Large intestine (tissue), 3 donors: Measurements from ENCODE around the gene KRT6C. TPM values are rescaled to one million over a fixed set of nuclear protein-coding genes. Genes with fewer than 3 reads are reported as not detected.
"Not testable (repeated sequence)": the region's sequence is repeated elsewhere in the genome, so short reads cannot be mapped to it uniquely, and the experiment has no call there.

Source experiments
- DNase-seq, 2 donors: peaks; one replicate each; pipeline versions ENCODE4 v3.0.0 to v3.0.0-alpha.2; 2013
- H3K27ac ChIP-seq: one replicate; pipeline ENCODE4 v1.5.1; 2013; ENCODE audit warnings: low read length
- H3K27me3 ChIP-seq: 2 replicates; pipeline ENCODE4 v1.6.1; 2013; ENCODE audit warnings: low read length; ENCODE audit not compliant: control insufficient read depth, insufficient read depth
- H3K36me3 ChIP-seq: 2 replicates; pipeline ENCODE4 v1.6.1; 2013; ENCODE audit warnings: low read length; ENCODE audit not compliant: control insufficient read depth, insufficient read depth
- H3K4me1 ChIP-seq: one replicate; pipeline ENCODE4 v1.6.1; 2013; ENCODE audit warnings: low read length; ENCODE audit not compliant: control insufficient read depth, insufficient read depth
- H3K4me3 ChIP-seq: one replicate; pipeline ENCODE4 v1.5.1; 2013; ENCODE audit warnings: low read length
- H3K9me3 ChIP-seq: one replicate; pipeline ENCODE4 v1.6.1; 2013; ENCODE audit warnings: mild to moderate bottlenecking, low read depth, low read length, moderate library complexity; ENCODE audit not compliant: control insufficient read depth
- WGBS: methylation state at CpG from one replicate; pipeline ENCODE4 v1.1.5; 2013; ENCODE audit warnings: low lambda C conversion rate; ENCODE audit not compliant: insufficient coverage; 5-methylcytosine and 5-hydroxymethylcytosine counted together
- polyA plus RNA-seq: library from polyadenylated mRNA; unstranded; fragments of 120-200 nt; gene quantifications from one replicate; pipeline ENCODE4 v1.2.1, GENCODE V29; 2013

Gene KRT6C
- polyA plus RNA-seq, 1 donor, result not detected

DNA sequence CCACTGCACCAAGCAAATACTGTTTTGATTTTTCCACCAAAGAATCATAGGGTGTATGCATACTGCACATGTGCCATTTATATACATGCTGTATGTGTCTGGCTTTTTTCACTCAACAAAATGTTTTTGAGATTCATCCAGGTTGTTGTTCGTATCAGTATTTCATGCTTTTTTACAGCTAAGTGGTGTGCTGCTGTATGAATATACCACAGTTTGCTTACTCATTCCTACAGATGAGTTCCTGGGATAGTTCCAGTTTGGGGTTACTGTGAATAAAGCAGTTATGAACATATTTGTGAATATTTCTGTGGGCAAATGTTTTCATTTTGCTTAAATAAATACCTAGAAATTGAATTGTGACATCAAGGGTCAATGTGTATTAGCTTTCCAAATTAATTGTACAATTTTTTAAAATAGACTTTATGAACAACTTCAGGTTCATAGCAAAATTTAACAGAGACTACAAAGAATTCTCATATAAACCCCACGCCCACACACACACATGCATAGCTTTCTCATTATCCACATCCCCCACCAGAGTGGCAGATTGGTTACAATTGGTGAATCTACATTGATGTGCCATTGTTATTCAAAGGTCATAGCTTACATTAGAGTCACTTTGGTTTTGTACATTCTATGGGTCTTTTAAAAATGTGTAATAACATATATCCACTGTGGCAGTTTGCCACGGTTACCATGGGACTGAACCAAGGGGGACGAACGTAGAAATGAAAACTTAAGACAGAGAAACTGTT lies 26.4 kb upstream of the KRT6C start:
- Histone ChIP-seq H3K9me3 (no peaks in the 10 kb centered on the region), H3K4me1 (no peaks in the 10 kb centered on the region), H3K36me3 (no peaks in the 10 kb centered on the region), H3K4me3 (no peak overlapping the region), H3K27ac (no peak overlapping the region), H3K27me3 (peaks cover 7% of the 10 kb centered on the region)
- no peak for DNase-seq
- 100% methylated on average over 1 of the region's 5 CpGs for WGBS

- no CpG with 5 or more reads among the region's 1 CpG for WGBS
- Histone ChIP-seq H3K27ac (no peak overlapping the region), H3K27me3 (peaks cover 11% of the 10 kb centered on the region), H3K36me3 (no peaks in the 10 kb centered on the region), H3K4me3 (no peak overlapping the region), H3K4me1 (no peaks in the 10 kb centered on the region), H3K9me3 (no peaks in the 10 kb centered on the region)
- no peak for DNase-seq
These were observed 25.3 kb upstream of the KRT6C start for GRCh38 chr12:52498946-52499345.

GRCh38 chr12:52497975-52498374 lies 24.4 kb upstream of the KRT6C start:
- H3K36me3 ChIP-seq, result no peaks in the 10 kb centered on the region
- WGBS, result no CpG with 5 or more reads among the region's 7 CpGs
- peaks cover 13% of the 10 kb centered on the region for H3K27me3 ChIP-seq
- no peak overlapping the region for H3K4me3 ChIP-seq
- H3K27ac ChIP-seq, result no peak overlapping the region
- H3K9me3 ChIP-seq, result no peaks in the 10 kb centered on the region
- no peaks in the 10 kb centered on the region for H3K4me1 ChIP-seq
- DNase-seq, result no peak

DNA sequence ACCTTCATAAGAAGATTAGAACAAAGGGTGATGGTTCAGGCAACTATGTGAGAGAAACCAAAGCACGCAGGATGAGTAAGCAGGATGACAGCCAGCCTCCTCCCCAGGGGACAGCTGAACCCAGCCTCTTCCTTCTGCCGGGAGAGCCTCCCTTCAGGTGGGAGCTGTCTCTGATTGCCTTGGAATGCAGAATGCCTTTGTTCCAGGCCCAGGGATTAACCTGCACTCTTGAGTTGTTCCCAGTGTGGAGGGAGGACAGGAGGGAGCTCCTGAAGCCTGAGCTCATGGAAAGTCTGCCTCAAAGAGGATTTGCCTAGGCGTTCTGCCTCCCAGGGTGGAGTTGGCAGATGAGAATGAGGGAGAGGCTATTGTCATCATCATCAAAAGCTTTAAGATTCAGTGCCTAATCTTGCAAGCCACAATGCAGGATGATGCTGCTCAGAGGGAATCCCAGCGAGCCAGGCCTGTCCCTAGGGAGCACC lies 23.0 kb upstream of the KRT6C start:
- no peak for DNase-seq
- WGBS, result no CpG with 5 or more reads among the region's 4 CpGs
- peaks cover 13% of the 10 kb centered on the region for H3K27me3 ChIP-seq
- no peak overlapping the region for H3K4me3 ChIP-seq
- no peak overlapping the region for H3K27ac ChIP-seq
- no peaks in the 10 kb centered on the region for H3K36me3 ChIP-seq
- no peaks in the 10 kb centered on the region for H3K9me3 ChIP-seq
- no peaks in the 10 kb centered on the region for H3K4me1 ChIP-seq

DNA sequence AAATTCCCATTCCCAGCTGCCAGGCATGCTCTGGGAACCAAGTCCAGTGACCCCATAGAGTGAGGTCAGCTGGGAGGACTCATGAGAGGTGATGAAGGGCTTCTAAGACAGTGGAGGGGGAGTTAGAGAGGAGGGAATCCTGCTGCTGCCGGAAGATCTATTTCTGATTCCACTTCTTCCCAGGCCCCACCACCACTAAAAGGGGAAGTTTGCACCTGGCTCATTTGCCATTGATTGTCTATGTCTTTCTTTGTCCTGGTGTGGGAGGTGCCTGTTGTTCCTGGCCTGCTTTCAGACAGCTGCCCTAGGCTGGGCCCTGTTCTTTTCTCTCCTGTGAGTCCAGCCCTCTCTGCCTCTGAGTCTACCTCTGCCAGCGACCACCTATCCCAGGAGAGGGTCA lies 22.4 kb upstream of the KRT6C start:
- no peaks in the 10 kb centered on the region for H3K9me3 ChIP-seq
- peaks cover 13% of the 10 kb centered on the region for H3K27me3 ChIP-seq
- H3K4me1 ChIP-seq, result no peaks in the 10 kb centered on the region
- no peak overlapping the region for H3K4me3 ChIP-seq
- no CpG with 5 or more reads among the region's 2 CpGs for WGBS
- DNase-seq, result no peak
- no peak overlapping the region for H3K27ac ChIP-seq
- H3K36me3 ChIP-seq, result no peaks in the 10 kb centered on the region

- H3K4me3 ChIP-seq, result no peak overlapping the region
- no CpG with 5 or more reads among the region's 3 CpGs for WGBS
- H3K4me1 ChIP-seq, result no peaks in the 10 kb centered on the region
- H3K27ac ChIP-seq, result no peak overlapping the region
- no peaks in the 10 kb centered on the region for H3K36me3 ChIP-seq
- H3K27me3 ChIP-seq, result peaks cover 13% of the 10 kb centered on the region
- no peaks in the 10 kb centered on the region for H3K9me3 ChIP-seq
- DNase-seq, result no peak
These were observed 21.8 kb upstream of the KRT6C start for GRCh38 chr12:52495389-52495788.

- no peaks in the 10 kb centered on the region for H3K36me3 ChIP-seq
- H3K4me3 ChIP-seq, result no peak overlapping the region
- peaks cover 13% of the 10 kb centered on the region for H3K27me3 ChIP-seq
- no CpG with 5 or more reads among the region's 4 CpGs for WGBS
- no peak overlapping the region for H3K27ac ChIP-seq
- H3K9me3 ChIP-seq, result no peaks in the 10 kb centered on the region
- DNase-seq, result no peak
- H3K4me1 ChIP-seq, result no peaks in the 10 kb centered on the region
These were observed 20.9 kb upstream of the KRT6C start for GRCh38 chr12:52494518-52494917.

DNA sequence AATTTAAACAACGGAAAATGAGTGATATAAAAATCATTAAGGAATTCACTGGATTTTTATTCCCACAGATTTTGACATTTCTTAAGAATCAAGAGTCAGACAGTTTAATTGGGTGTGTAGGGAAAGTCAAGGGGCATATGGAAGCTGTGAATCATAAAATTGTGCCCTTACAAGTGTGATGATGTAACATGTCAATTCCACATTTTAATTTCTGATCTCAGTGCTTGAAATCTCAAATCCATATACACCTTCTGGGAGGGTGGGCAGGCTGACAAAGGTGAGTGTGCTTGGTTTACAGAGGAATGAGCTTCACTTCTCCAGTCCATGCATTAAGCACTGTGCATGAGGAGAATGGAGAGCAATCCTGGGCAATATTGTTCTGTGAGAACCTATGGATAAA lies 20.5 kb upstream of the KRT6C start:
- H3K27ac ChIP-seq, result no peak overlapping the region

DNA sequence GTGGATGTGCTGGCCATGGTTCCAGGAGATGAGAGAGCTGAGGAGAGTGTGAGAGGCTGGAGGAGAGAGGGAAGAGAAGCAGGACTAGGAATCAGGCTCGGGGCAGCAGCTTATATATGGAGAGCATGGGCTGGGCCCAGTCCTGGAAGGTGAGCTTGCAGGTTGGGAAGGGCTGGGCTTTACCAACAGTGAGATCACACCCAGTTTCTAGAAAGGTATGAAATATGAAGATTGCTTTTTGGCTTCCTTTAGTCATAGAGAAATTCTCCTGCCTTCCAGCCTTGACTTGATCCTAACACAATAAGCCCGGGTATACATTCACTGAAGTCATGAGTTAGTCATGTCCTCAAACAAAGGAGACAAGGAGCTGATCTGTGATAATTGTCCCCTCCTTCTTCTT lies 19.6 kb upstream of the KRT6C start, which contains the start of gene KRT6A:
KRT6A (minus strand) TSS at position 86 of the 400 bp plus-strand sequence; CDS start at position 17, 69 bp downstream.
- Histone ChIP-seq H3K27ac (no peak within 1 kb of the TSS), H3K4me3 (no peak within 1 kb of the TSS), H3K36me3 (no peaks in the 10 kb centered on the region), H3K9me3 (no peaks in the 10 kb centered on the region), H3K27me3 (peaks cover 13% of the 10 kb centered on the region), H3K4me1 (no peaks in the 10 kb centered on the region)
- WGBS, result 100% methylated on average over 1 of the region's 2 CpGs
- DNase-seq, result no peak

More for the DNA sequence above, 20.5 kb upstream of the KRT6C start:
- Histone ChIP-seq H3K27me3 (peaks cover 13% of the 10 kb centered on the region), H3K4me1 (no peaks in the 10 kb centered on the region), H3K36me3 (no peaks in the 10 kb centered on the region), H3K4me3 (no peak overlapping the region), H3K9me3 (no peaks in the 10 kb centered on the region)
- 80% methylated on average over 1 of the region's 1 CpG for WGBS
- no peak for DNase-seq

- not testable (repeated sequence) for DNase-seq, H3K4me1 ChIP-seq, H3K4me3 ChIP-seq, H3K9me3 ChIP-seq, H3K36me3 ChIP-seq, H3K27ac ChIP-seq
- H3K27me3 ChIP-seq, result peaks cover 16% of the 10 kb centered on the region
- WGBS, result no CpG with 5 or more reads among the region's 6 CpGs
These were observed 18.8 kb upstream of the KRT6C start for GRCh38 chr12:52492405-52492804.

DNA sequence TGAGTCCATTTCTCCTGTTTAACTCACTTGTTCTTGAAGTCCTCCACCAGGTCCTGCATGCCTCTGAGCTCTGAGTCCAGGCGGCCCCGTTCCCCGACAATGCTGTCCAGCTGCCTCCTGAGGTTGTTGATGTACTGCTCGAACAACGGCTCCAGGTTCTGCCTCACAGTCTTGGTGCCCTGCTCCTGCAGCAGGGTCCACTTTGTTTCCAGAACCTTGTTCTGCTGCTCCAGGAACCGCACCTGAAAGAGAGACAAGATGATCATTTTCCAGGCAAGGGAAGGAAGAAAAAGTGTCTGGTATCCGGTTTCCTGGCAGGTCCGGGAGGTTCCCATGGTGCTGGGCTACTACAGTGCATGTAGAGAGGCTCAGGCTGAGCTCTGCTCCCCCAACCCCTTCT lies 17.9 kb upstream of the KRT6C start:
- no CpG with 5 or more reads among the region's 8 CpGs for WGBS
- H3K9me3 ChIP-seq, H3K36me3 ChIP-seq, DNase-seq, H3K27ac ChIP-seq, H3K4me3 ChIP-seq, H3K4me1 ChIP-seq: not testable (repeated sequence)
- peaks cover 11% of the 10 kb centered on the region for H3K27me3 ChIP-seq
